ENCODE results near the gene SLC22A23.
A peak's percentile ranks its signal among the peaks of the same experiment; 100 is the strongest.

SLC22A23 gene

DNA sequence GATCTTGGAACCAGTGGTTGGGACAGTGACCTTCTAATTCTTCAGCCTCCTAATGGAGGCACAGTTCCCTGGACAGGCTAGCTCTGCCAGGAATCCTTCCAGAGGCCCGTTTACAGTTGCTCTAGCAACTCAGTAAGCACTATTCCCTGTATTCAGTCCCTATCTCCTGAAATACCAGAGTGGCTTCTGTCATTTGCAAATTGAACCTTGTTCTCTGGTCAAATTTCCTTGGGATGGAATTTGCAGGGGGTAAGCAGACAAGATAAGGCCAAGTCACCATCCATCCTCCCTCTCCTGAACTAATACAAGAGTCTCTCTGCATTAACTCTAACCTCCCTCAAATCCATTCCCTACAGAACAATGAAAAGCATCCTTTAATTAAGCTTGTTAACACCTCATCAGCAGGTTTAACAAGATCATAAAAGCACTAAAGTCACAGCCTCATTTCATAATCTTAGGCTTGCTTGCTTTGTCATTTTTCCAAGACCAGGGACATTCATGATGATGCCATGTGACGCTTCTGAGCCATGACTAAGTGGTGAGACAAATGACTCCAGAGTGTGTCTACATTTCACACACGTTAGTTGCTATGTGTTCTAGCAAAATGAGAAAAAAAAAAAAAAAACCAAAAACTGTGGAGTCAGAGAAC is 37.1 kb downstream of the SLC22A23 start:
- no peak for DNase-seq

DNA sequence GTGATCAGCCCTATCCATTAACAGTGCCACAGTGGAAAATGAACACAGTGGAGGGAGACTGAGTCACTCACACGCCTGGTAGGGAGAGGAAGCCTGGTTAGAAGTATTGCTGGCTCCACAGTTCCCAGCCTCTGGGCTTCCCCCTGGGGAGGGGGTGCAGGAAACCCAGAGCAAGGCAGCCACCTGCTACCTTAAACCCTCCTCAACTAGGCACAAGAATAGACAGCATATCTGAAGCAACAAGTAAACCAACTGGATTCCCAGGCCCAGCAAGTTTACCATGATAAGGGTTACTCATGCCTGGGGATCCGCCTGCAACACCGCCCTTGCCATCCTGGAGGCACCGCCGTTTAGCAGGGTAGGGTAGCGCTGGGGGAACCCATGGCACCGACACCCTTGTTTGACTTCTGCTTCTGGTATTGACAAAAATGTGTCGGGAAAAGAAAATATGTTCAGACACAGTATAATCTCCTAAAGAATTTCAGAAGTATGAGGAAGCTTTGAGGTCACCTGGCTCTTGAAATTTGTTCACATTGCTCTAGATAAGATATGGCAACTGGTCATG is 38.3 kb downstream of the SLC22A23 start:
- DNase-seq: no peak

DNA sequence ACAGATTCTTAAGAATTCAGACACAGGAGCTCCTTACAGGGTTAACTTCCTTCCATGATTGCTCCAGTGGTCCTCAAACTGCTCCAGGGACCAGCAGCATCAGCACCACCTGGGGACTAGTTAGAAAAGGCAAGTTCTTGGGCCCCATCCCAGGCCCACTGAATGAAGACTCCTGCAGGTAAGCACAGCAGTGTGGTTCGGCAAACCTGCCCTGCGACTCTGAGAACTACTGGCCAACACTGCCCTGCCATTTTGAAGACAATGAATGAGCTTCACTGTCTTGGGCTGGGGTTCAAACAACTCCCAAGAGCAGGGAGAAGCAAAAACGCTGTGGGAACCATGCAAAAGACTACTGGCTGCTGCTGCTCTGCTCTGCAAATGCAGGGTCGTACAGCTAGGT is 39.4 kb downstream of the SLC22A23 start:
- no peak for DNase-seq

GRCh38 chr6:3415490-3415889 is 41.4 kb downstream of the SLC22A23 start:
- DNase-seq: no peak

GRCh38 chr6:3415082-3415453 is 41.8 kb downstream of the SLC22A23 start:
- DNase-seq: no peak

- no peak for DNase-seq
Observed at GRCh38 chr6:3414327-3415081, 42.3 kb downstream of the SLC22A23 start.

DNA sequence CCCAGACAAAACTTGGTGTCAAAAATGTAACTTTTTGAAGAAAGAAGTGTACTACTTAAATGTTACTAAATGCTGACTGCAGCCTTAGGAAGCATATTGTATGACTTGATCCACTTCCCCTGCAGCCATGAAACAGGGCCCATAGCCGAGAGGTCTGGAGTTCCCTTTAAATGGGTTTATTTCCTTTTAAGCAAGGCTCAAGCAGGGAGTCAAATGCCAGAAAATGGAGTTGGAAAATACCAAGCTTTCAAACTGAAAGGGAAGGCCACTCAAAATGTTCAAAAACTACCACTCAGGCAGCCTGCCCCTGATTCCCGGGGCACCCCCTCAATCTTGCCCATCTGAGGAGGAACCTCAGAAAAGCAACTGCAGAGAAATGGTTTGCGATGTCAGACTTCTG is 43.3 kb downstream of the SLC22A23 start:
- no peak for DNase-seq

DNA sequence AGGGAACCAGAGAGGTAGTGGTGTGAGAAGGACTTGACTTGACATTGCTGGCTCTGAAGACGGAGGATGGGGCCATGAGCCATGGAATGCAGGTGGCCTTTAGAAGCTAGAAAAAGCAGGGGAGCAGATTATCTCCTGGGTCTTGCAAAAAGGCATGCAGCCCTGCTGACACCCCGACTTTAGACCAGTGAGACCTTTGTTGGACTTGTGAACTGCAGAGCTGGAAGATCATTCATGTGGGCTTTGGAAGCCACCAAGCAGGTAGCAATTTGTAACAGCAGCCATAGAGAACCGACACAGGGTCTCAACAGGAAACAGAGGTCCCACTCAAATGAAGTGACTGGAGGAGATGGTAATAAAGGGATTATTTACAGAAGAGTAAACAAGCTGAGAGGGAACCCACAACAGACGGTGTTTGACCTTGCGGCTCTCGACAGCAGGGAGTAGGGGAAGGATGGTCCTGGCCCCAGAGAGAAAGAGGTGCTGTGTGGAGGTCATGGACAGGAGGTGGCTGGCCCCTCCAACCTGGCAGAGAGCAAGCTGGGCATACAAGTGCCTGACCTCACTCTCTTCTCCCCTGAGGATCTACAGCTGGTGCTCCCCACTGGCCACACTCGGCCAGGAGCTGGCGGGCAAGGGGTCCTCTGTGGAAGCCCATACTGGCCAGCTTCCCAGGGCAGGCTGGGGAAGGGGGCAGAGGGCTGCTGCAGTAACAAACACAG is 43.9 kb downstream of the SLC22A23 start:
- no peak for DNase-seq

DNA sequence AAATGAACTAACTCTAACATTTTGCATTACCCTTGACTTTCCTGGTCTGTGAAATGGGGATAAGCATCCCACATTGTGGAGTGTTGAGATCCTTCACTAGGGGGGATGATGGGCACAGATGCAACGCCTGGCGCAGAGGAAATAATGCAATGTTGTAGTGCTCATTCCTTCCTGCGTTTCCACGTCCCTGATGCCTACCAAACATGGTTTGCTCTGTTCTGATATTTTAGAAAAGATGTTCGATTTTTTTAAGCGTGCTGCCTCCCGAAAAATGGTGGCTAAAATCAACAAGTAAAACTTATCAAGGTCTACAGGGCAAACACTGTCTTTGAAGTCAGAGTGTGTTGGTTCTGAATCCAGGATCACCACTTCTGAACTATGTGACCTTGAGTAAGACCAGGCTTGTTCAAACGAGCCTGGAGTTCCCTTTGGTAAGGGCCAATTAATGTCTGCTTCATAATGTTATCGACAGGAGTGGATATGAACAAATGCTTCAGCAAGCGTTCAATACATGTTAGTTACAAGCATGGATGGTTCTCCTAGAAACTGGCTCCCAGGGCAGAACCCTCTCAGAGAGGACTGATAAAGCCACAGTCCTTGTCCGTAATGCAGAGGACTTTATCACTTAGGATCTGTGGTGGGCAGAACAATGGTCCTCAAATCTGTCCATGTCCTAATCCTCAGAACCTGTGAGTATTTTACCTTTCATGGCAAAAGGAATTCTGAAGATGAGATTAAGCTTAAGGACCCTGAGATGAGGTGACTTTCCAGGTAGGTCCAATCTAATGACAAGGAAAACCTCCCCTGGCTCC is 44.7 kb downstream of the SLC22A23 start:
- DNase-seq: no peak

DNA sequence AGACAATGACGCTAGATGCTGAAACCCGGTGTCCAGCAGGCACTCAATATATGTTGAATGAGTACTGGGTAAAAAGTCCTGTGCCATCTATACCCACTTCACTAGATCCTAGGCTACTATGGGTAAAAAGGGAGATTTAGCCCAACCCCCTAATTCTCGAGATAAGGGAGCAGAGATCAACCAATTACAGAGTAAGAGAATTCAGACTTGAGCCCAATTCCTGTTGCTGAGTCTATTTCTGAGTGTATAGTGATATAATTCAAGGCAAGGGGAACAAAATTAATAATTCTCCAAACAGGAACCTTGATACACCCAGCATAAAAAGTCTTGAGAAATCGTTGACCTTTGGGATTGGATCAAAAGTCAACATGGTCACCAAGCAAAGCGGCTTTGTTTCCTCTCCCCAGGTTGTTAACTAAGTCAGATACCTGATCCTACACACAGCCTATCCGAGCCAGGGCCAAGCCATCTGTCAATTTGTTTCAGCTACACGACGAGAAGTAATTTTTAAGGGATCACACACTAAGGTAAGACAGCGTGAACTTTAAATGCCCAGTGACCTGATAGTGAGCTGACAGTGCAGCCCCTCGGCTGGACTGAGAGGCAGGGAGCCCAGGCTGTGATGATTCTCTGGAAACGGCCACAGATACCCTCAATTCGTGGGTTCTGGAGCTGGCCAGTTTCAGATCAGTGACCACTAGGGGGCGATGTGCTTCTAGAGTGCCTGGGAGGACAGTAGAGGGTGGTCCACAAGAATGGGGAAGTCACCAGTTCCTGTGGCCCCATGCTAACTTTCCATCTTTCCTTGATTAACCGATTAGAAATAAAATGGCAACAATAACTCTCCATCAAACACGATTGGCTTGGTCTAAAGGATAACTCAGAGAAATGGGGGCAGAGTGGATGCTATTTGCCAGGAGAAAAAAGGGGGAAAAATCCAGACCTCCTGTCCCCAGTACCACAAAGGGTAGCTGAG is 46.2 kb downstream of the SLC22A23 start:
- peak; percentile 37 for DNase-seq

- no peak for DNase-seq
Observed at GRCh38 chr6:3409699-3410384, 47.0 kb downstream of the SLC22A23 start.

- no peak for DNase-seq
Observed at GRCh38 chr6:3408665-3409064, 48.2 kb downstream of the SLC22A23 start.

DNA sequence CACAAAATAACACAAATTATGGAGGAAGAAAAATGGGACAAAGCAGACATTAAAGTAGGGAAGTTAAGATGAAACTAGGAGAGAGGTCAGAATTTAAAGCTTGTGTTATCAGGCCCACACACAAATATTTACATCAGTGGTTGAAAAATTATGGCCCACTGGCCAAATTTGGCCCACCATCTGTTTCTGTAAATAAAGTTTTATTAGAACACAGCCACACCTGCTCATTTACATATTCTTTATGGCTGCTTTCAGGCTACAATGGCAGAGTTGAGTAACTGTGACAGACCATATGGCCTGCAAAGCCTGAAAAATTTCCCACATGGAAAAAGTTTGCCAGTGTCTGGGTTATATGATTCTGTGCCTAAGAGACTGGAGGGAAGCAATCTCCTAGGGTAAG is 49.0 kb downstream of the SLC22A23 start:
- no peak for DNase-seq

GRCh38 chr6:3406891-3407809 is 49.7 kb downstream of the SLC22A23 start:
- DNase-seq: no peak

DNA sequence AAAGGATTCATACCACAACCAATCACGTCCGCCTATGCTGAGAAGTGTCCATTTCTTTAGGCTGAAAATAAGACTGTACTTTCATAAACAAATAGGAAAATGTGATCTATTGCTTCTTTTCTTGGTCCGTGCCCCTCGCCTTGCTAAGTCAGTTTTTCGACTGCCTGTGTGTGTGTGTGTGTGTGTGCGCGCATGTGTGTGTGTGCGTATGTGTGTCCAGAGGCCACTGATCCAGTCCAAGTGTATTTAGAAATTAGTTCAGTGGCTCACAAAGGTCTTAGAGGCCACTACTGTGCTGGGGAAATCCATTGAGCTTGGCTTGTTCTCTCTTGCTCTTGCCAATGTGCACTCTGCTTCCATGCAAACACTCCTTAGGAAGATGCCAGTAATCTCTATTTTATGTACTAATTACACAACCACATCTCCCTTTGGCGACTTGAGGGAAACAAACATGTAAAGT is 50.5 kb downstream of the SLC22A23 start:
- no peak for DNase-seq

- no peak for DNase-seq
Observed at GRCh38 chr6:3405679-3406078, 51.2 kb downstream of the SLC22A23 start.

GRCh38 chr6:3405182-3405518 is 51.7 kb downstream of the SLC22A23 start:
- no peak for DNase-seq

DNA sequence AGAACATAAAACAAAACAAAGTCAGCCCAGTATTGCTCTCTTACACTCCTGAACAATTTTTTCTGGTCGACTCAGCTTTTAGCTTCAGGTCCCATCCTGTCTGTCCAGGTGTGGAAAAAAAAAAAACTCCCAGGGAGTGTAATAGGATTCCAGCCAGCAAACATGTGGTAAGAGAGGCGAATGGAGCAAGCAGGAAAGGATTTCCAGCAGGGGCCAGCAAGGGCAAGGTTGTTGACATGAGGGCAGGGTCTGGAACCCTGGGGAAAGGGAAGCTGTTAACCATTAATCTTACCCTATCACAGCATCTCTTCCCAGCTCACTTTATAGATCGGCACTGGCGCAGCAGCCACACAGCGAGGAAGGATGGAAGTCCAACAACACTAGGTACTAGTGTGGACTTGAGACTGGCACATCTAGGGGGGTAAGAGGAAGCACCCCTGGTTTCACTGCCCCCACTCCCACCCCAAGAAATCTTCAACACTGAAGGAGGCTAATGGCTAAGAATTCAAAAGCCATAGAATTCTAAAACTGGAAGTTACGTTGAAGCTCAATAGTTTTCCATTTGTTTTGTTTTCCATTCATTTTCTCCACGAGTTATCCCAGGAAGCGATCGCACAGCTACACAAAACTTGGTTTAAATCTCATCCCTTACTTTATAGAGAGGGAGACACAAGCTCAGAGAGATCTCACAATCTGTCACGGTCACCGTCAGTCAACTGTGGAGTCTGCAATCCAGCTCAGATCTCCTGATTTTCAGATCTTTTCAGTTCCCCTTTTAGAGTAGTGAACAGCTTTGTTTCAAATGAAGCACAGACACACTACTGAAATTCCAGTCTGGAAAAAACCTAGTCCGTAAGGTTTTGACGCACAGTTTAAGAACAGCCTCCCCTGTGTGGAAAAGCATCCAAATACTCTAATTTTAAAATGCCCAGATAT is 53.3 kb downstream of the SLC22A23 start:
- DNase-seq: peak; percentile 72
